ENCODE results near the gene DBP. TPM values are rescaled to one million over a fixed set of nuclear protein-coding genes. Genes with fewer than 3 reads are reported as not detected.

Gene DBP
- total and polyA plus RNA-seq, 2 of the 13 experiments (the other 11 are each of a cell fraction or from before 2014, with no cell fraction given): 1.7 to 5.8 TPM

DNA sequence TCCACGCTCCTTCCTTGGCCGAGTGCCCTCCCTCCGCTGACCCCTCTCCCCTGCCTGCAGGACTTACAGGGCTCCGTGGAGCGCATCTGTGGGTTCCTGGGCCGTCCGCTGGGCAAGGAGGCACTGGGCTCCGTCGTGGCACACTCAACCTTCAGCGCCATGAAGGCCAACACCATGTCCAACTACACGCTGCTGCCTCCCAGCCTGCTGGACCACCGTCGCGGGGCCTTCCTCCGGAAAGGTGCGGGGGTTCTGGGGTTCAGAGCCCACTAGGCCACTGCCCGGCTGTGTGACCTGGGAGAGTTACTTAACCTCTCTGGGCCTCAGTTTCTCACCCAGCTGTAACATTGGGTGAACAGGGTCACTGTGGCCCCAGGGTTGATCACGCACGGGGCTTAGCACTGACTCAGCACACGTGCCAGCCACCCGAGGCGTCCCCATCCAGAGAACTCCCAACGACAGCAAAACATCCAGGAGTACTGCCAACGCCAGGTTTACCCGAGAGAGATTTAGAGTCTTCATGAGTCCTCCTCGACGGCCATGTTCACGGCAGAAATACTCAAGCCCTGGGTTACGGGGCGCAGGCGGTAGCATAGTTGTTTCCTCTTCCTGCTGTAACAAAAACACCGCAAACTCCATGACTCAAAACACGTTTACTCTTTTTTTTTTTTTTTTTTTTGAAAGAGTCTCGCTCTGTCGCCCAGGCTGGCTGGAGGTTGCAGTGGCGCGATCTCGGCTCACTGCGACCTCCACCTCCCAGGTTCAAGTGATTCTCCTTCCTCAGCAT is 40.3 kb downstream of the DBP start:
- no peaks in the 10 kb centered on the region for H4K20me1 ChIP-seq (ENCODE audit: insufficient read depth, low read length)
- H3K4me2 ChIP-seq (ENCODE audit: low read depth, low read length): no peak overlapping the region
- ATAC-seq (no peak), FAIRE-seq (no peak), DNase-seq (ENCODE audit: low spot score) (no peak)
- no peaks in the 10 kb centered on the region for H3K9me3 ChIP-seq (ENCODE audit: low read length)
- no peaks in the 10 kb centered on the region for H3K36me3 ChIP-seq (replicated peaks in 1 of 2; ENCODE audit: control insufficient read depth in 1 of 2, insufficient read depth in 2 of 2, low read length in 2 of 2)
- H3K27me3 ChIP-seq (ENCODE audit: control insufficient read depth in 1 of 2, insufficient read depth in 2 of 2, low read length in 2 of 2): peaks cover 0 to 12% of the 10 kb centered on the region in 2 experiments; a peak in 3 of 5 replicates
- CTCF ChIA-PET (ENCODE audit: low intra/inter-chr PET ratio, low total read pairs): no interaction called here
- H3K79me2 ChIP-seq (ENCODE audit: insufficient read depth, low read length): no peaks in the 10 kb centered on the region
- TF ChIP-seq RBM22 (optimal IDR thresholded peaks at IDR 0.05; ENCODE audit: low read length) (no peak), ZNF768 (CRISPR knock-in tag; IDR thresholded peaks at IDR 0.05) (peak; percentile 94)
- H3K4me3 ChIP-seq (replicated peaks in 1 of 3; ENCODE audit: insufficient read depth in 1 of 3, low read depth in 2 of 3, low read length in 3 of 3): no peak overlapping the region
- H3K9ac ChIP-seq (ENCODE audit: insufficient read depth, low read depth, low read length): no peak overlapping the region
- intact Hi-C loops (cut with micrococcal nuclease; ENCODE audit: unreplicated experiment) (no loop called here), in situ Hi-C loops (cut with HindIII; ENCODE audit: extremely low pct_ligation_motif_present, low pct_unique_long_range_greater_than_20kb) (no loop called here)
- no peak overlapping the region for H2AFZ ChIP-seq (ENCODE audit: low read length)
- H3K4me1 ChIP-seq (ENCODE audit: insufficient read depth, low read length): peaks cover 15% of the 10 kb centered on the region; the same call in 1 of the 2 replicates
- POLR2A ChIA-PET: no interaction called here
- no peak overlapping the region for H3K27ac ChIP-seq (ENCODE audit: extremely low read length, insufficient read depth, low read length)
- no TSS peak for BruUV-seq (replicated peaks)
- 44% methylated on average over 20 of the region's 39 CpGs for WGBS (ENCODE audit: low lambda C conversion rate)

DNA sequence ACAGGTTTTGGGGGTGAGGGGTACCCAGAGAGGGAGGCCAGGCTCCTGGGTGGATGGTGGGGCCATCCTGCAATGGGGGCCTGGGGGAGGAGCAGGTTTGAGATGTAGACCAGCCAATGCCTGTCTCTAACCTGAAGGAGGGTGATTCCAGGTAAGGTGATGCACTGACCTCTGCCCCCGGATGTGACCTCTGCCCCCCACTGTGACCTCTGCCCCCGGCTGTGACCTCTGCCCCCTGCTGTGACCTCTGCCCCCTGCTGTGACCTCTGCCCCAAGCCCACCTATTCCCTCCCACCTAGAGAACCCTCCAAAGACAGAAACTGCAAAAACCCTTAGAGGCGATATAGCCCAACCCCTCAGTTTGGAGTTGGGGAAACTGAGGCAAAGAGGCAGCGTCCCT is 40.9 kb downstream of the DBP start:
- Histone ChIP-seq H3K4me3 (replicated peaks in 1 of 3; ENCODE audit: insufficient read depth in 1 of 3, low read depth in 2 of 3, low read length in 3 of 3) (no peak overlapping the region), H3K36me3 (replicated peaks in 1 of 2; ENCODE audit: control insufficient read depth in 1 of 2, insufficient read depth in 2 of 2, low read length in 2 of 2) (no peaks in the 10 kb centered on the region), H3K4me1 (ENCODE audit: insufficient read depth, low read length) (peaks cover 11% of the 10 kb centered on the region; the same call in 1 of the 2 replicates), H2AFZ (ENCODE audit: low read length) (no peak overlapping the region), H3K79me2 (ENCODE audit: insufficient read depth, low read length) (no peaks in the 10 kb centered on the region), H3K4me2 (ENCODE audit: low read depth, low read length) (no peak overlapping the region), H3K27me3 (ENCODE audit: control insufficient read depth in 1 of 2, insufficient read depth in 2 of 2, low read length in 2 of 2) (peaks cover 0 to 12% of the 10 kb centered on the region in 2 experiments; a peak in 3 of 5 replicates), H3K9me3 (ENCODE audit: low read length) (no peaks in the 10 kb centered on the region), H3K9ac (ENCODE audit: insufficient read depth, low read depth, low read length) (no peak overlapping the region), H3K27ac (ENCODE audit: extremely low read length, insufficient read depth, low read length) (no peak overlapping the region), H4K20me1 (ENCODE audit: insufficient read depth, low read length) (no peaks in the 10 kb centered on the region)
- intact Hi-C loops (cut with micrococcal nuclease; ENCODE audit: unreplicated experiment) (no loop called here), in situ Hi-C loops (cut with HindIII; ENCODE audit: extremely low pct_ligation_motif_present, low pct_unique_long_range_greater_than_20kb) (no loop called here)
- 75% methylated on average over 2 of the region's 4 CpGs for WGBS (ENCODE audit: low lambda C conversion rate)
- no peak for ATAC-seq
- FAIRE-seq: no peak
- ChIA-PET POLR2A (no interaction called here), CTCF (ENCODE audit: low intra/inter-chr PET ratio, low total read pairs) (no interaction called here)
- BruUV-seq (replicated peaks): no TSS peak
- no peak for DNase-seq (ENCODE audit: low spot score)
- TF ChIP-seq ZNF318 (CRISPR knock-in tag; IDR thresholded peaks at IDR 0.05) (no peak), NR2F1 (CRISPR knock-in tag; IDR thresholded peaks at IDR 0.05) (peak in 1 of 2 experiments; percentile 47; a peak in 1 of 4 replicates), ZNF207 (IDR thresholded peaks at IDR 0.05; ENCODE audit: borderline replicate concordance) (no peak)

All from HepG2 (cell line).